IMR-90 (cell line): ENCODE measurements around the gene CASP8AP2. TPM values are rescaled to one million over a fixed set of nuclear protein-coding genes. Genes with fewer than 3 reads are reported as not detected.
"Not testable (repeated sequence)": the region's sequence is repeated elsewhere in the genome, so short reads cannot be mapped to it uniquely, and the experiment has no call there.

Source experiments
- ATAC-seq: fragments of 200-7000 bp; cut with Tn5 transposase; 2 replicates; pipeline ENCODE4 v1.9.1; 2020; ENCODE audit warnings: low read depth, mild to moderate bottlenecking, moderate library complexity
- BruUV-seq: library from RNA; stranded (reverse); fragments of 400-500 nt; replicated peaks from 2 replicates; lab custom pipeline; 2021; lab: Mats Ljungman, UMichigan
- CTCF ChIA-PET: fragments of 300-600 bp; formaldehyde crosslinking; extraction: SDS; loops from one replicate; lab custom pipeline; 2021; ENCODE audit warnings: antibody characterized with exemption; lab: Yijun Ruan, JAX
- POLR2A ChIA-PET: fragments of 300-600 bp; sonication (Branson Sonifier 250); formaldehyde crosslinking; loops from one replicate; lab custom pipeline; 2022; ENCODE audit warnings: antibody characterized with exemption; ENCODE audit not compliant: unreplicated experiment; lab: Charles Lee
- DNase-seq: peaks from one replicate; pipeline ENCODE4 v3.0.0; 2013
- H2AFZ ChIP-seq: replicated peaks from 2 replicates; pipeline ENCODE3; 2013; ENCODE audit warnings: low read length, mild to moderate bottlenecking; ENCODE audit not compliant: poor library complexity
- H2AK5ac ChIP-seq: 2 replicates; pipeline ENCODE4 v1.6.1; 2013; ENCODE audit warnings: low read depth, low read length, inconsistent platforms
- H2AK9ac ChIP-seq: replicated peaks from 2 replicates; pipeline ENCODE3; 2013; ENCODE audit warnings: mild to moderate bottlenecking, low read depth, low read length, moderate library complexity; ENCODE audit not compliant: poor library complexity
- H2BK120ac ChIP-seq: 2 replicates; pipeline ENCODE4 v1.6.1; 2013; ENCODE audit warnings: low read depth, low read length, inconsistent platforms
- H2BK15ac ChIP-seq: 3 replicates; pipeline ENCODE4 v1.6.1; 2013; ENCODE audit warnings: low read depth, low read length, inconsistent platforms
- H2BK20ac ChIP-seq: 2 replicates; pipeline ENCODE4 v1.6.1; 2013; ENCODE audit warnings: low read depth, mild to moderate bottlenecking, inconsistent platforms, low read length, moderate library complexity
- H2BK5ac ChIP-seq: 2 replicates; pipeline ENCODE4 v1.6.1; 2013; ENCODE audit warnings: mild to moderate bottlenecking, low read depth, low read length, inconsistent platforms; ENCODE audit not compliant: poor library complexity, severe bottlenecking
- H3K14ac ChIP-seq: replicated peaks from 2 replicates; pipeline ENCODE4 v1.6.1; 2013; ENCODE audit warnings: low read depth, low read length, inconsistent platforms
- H3K18ac ChIP-seq: 2 replicates; pipeline ENCODE4 v1.6.1; 2013; ENCODE audit warnings: low read depth, low read length, control low read depth
- H3K23ac ChIP-seq: 2 replicates; pipeline ENCODE4 v1.6.1; 2013; ENCODE audit warnings: low read depth, low read length, inconsistent platforms
- H3K27ac ChIP-seq: 2 replicates; pipeline ENCODE4 v1.5.1; 2013; ENCODE audit warnings: mild to moderate bottlenecking, control low read depth, low read length; ENCODE audit not compliant: insufficient read depth
- H3K27me3 ChIP-seq: 2 replicates; pipeline ENCODE4 v1.6.1; 2013; ENCODE audit warnings: low read length; ENCODE audit not compliant: control insufficient read depth, insufficient read depth
- H3K36me3 ChIP-seq: 2 replicates; pipeline ENCODE4 v1.6.1; 2013; ENCODE audit warnings: low read length, mixed read lengths; ENCODE audit not compliant: control insufficient read depth, insufficient read depth
- H3K4ac ChIP-seq: 2 replicates; pipeline ENCODE4 v1.6.1; 2013; ENCODE audit warnings: low read depth, low read length, inconsistent platforms
- H3K4me1 ChIP-seq: 2 replicates; pipeline ENCODE4 v1.6.1; 2013; ENCODE audit warnings: low read length, mixed read lengths; ENCODE audit not compliant: control insufficient read depth, insufficient read depth
- H3K4me2 ChIP-seq: 2 replicates; pipeline ENCODE4 v1.6.1; 2013; ENCODE audit warnings: low read depth, mild to moderate bottlenecking, control low read depth, low read length, moderate library complexity
- H3K4me3 ChIP-seq: 2 replicates; pipeline ENCODE4 v1.5.1; 2013; ENCODE audit warnings: low read depth, mild to moderate bottlenecking, control low read depth, low read length, moderate library complexity; ENCODE audit not compliant: insufficient read depth
- H3K56ac ChIP-seq: 2 replicates; pipeline ENCODE4 v1.6.1; 2013; ENCODE audit warnings: low read length, inconsistent platforms; ENCODE audit not compliant: insufficient read depth; ENCODE audit errors: extremely low read depth
- H3K79me1 ChIP-seq, 2 experiments: 2 replicates each; pipeline ENCODE4 v1.6.1; 2013; ENCODE audit warnings: low read length in 2 of 2, inconsistent platforms in 1 of 2, low read depth in 1 of 2
- H3K9ac ChIP-seq: 2 replicates; pipeline ENCODE4 v1.6.1; 2013; ENCODE audit warnings: low read depth, low read length, control low read depth
- H3K9me1 ChIP-seq: 2 replicates; pipeline ENCODE4 v1.6.1; 2013; ENCODE audit warnings: low read length, inconsistent platforms; ENCODE audit not compliant: insufficient read depth
- H3K9me3 ChIP-seq: 2 replicates; pipeline ENCODE4 v1.6.1; 2013; ENCODE audit warnings: low read length; ENCODE audit not compliant: control insufficient read depth, insufficient read depth
- H4K20me1 ChIP-seq: 2 replicates; pipeline ENCODE4 v1.6.1; 2013; ENCODE audit warnings: low read length, inconsistent platforms; ENCODE audit not compliant: insufficient read depth
- H4K5ac ChIP-seq: 2 replicates; pipeline ENCODE4 v1.6.1; 2013; ENCODE audit warnings: mild to moderate bottlenecking, low read depth, low read length, control low read depth
- H4K8ac ChIP-seq, 2 experiments: 2 replicates each; pipeline ENCODE4 v1.6.1; 2013; ENCODE audit warnings: low read depth in 2 of 2, low read length in 2 of 2, control low read depth in 1 of 2, inconsistent platforms in 1 of 2
- H4K91ac ChIP-seq: 2 replicates; pipeline ENCODE4 v1.6.1; 2013; ENCODE audit warnings: low read depth, low read length, inconsistent platforms; ENCODE audit not compliant: insufficient read depth
- CEBPB ChIP-seq: IDR thresholded peaks from 2 replicates; pipeline ENCODE4 v1.6.1; 2012; ENCODE audit warnings: low read depth, low read length, improper control_type of control experiment
- WGBS, 2 experiments: methylation state at CpG; one replicate each; pipeline versions ENCODE4 v1.1.5 to v1.1.7; 2013; ENCODE audit warnings: missing lambda C conversion rate in 2 of 2; ENCODE audit not compliant: insufficient read length in 1 of 2; ENCODE audit errors: extremely low coverage in 2 of 2; 5-methylcytosine and 5-hydroxymethylcytosine counted together
- dilution Hi-C: fragments of 300-500 bp; cut with HindIII; formaldehyde crosslinking; loops from one replicate; pipeline ENCODE4 v1.14.3; 2018; ENCODE audit warnings: low sequenced_read_pairs; ENCODE audit not compliant: unreplicated experiment
- in situ Hi-C: fragments of 300-500 bp; cut with MboI; formaldehyde crosslinking; loops from 3 replicates; pipeline ENCODE4 v1.14.3; 2019; ENCODE audit warnings: low sequenced_read_pairs, inconsistent platforms, mixed read lengths
- intact Hi-C: fragments of 100-400 bp; cut with micrococcal nuclease; formaldehyde crosslinking; loops from 2 replicates; pipeline ENCODE4 v1.10.0; 2022
- polyA plus RNA-seq, 3 experiments: library from polyadenylated mRNA; depleted of rRNA; stranded (reverse); fragments of >200 nt; gene quantifications; 2 replicates each; pipeline ENCODE4 v1.2.3, GENCODE V29; 2012; ENCODE audit warnings: low replicate concordance in 1 of 3
- total RNA-seq: library from RNA; depleted of rRNA; stranded (reverse); fragments of >200 nt; gene quantifications from 2 replicates; pipeline ENCODE4 v1.2.3, GENCODE V29; 2012

CASP8AP2 gene
- total and polyA plus RNA-seq, 2 of the 4 experiments (the other 2 are of a cell fraction) = 5.0 to 11.1 TPM

- intact Hi-C loops, H4K8ac ChIP-seq, H3K4me3 ChIP-seq, H4K91ac ChIP-seq, H3K4me2 ChIP-seq, H2AK5ac ChIP-seq, POLR2A ChIA-PET, H3K56ac ChIP-seq, H3K4me1 ChIP-seq, H3K4ac ChIP-seq, ATAC-seq, in situ Hi-C loops, H3K23ac ChIP-seq, H3K9ac ChIP-seq, H2BK120ac ChIP-seq, H3K9me1 ChIP-seq, H2AFZ ChIP-seq, H3K27me3 ChIP-seq, BruUV-seq, H3K9me3 ChIP-seq, H2BK5ac ChIP-seq, DNase-seq, H4K20me1 ChIP-seq, H2AK9ac ChIP-seq, H2BK20ac ChIP-seq, H3K18ac ChIP-seq, H3K36me3 ChIP-seq, H3K14ac ChIP-seq, H4K5ac ChIP-seq, dilution Hi-C loops, H2BK15ac ChIP-seq, H3K27ac ChIP-seq: not testable (repeated sequence)
- TF ChIP-seq CEBPB = peak; percentile 39; the same call in 1 of the 2 replicates
- WGBS, 2 experiments = no CpG with 5 or more reads among the region's 5 CpGs
- CTCF ChIA-PET = interaction anchor here (0.6 kb wide), 2 partner anchors 18 to 28 kb away, joined by 3 to 7 read pairs; no protein-coding TSS in a partner anchor
- H3K79me1 ChIP-seq = peaks cover 12 to 20% of the 10 kb centered on the region in 2 experiments; a peak in 3 of 4 replicates
These were observed 17.8 kb downstream of the CASP8AP2 start for GRCh38 chr6:89847513-89847912.
